ENCODE results near the gene AK8.

Gene AK8

GRCh38 chr9:132754236-132754635, 123.8 kb downstream of the AK8 start:
- H2AFZ ChIP-seq (ENCODE audit: low read depth, low read length, severe bottlenecking) = no peak overlapping the region
- H3K4me2 ChIP-seq (ENCODE audit: low read depth, low read length, poor library complexity, severe bottlenecking) = no peak overlapping the region
- H4K20me1 ChIP-seq (ENCODE audit: low read depth, low read length) = no peaks in the 10 kb centered on the region
- no peaks in the 10 kb centered on the region for H3K9me3 ChIP-seq (ENCODE audit: insufficient read depth, low read length)
- H3F3A ChIP-seq (ENCODE audit: insufficient read depth) = no peaks in the 10 kb centered on the region
- no peak overlapping the region for H3K4me3 ChIP-seq (ENCODE audit: insufficient read depth, low read length, poor library complexity, severe bottlenecking)
- H3K9ac ChIP-seq (ENCODE audit: low read length) = no peak overlapping the region
- no peak overlapping the region for H3K27ac ChIP-seq (ENCODE audit: low read depth, low read length)
- TF ChIP-seq CTCF (IDR thresholded peaks at IDR 0.05; ENCODE audit: insufficient read depth, low read length, poor library complexity, severe bottlenecking) = no peak
- no peak for TF ChIP-seq EZH2phosphoT487 (conservative IDR thresholded peaks at IDR 0.05; ENCODE audit: low read length)
- H3K36me3 ChIP-seq (ENCODE audit: low read length) = no peaks in the 10 kb centered on the region
- no peaks in the 10 kb centered on the region for H3K79me2 ChIP-seq (ENCODE audit: insufficient read depth, low read length)
- no peaks in the 10 kb centered on the region for H3K9me2 ChIP-seq (replicated peaks; ENCODE audit: insufficient read depth, low read length)
- no peaks in the 10 kb centered on the region for H3K27me3 ChIP-seq (ENCODE audit: low read length)

- H3F3A ChIP-seq (ENCODE audit: insufficient read depth) = no peaks in the 10 kb centered on the region
Measured at GRCh38 chr9:132753593-132753880, 124.5 kb downstream of the AK8 start.

GRCh38 chr9:132752877-132753592, 125.0 kb downstream of the AK8 start:
- Histone ChIP-seq H3K4me3 (ENCODE audit: insufficient read depth, low read length, poor library complexity, severe bottlenecking) (no peak overlapping the region), H3K9me3 (ENCODE audit: insufficient read depth, low read length) (no peaks in the 10 kb centered on the region), H3K27ac (ENCODE audit: low read depth, low read length) (no peak overlapping the region), H3K36me3 (ENCODE audit: low read length) (no peaks in the 10 kb centered on the region), H3K4me2 (ENCODE audit: low read depth, low read length, poor library complexity, severe bottlenecking) (no peak overlapping the region), H2AFZ (ENCODE audit: low read depth, low read length, severe bottlenecking) (no peak overlapping the region), H3K9me2 (replicated peaks; ENCODE audit: insufficient read depth, low read length) (no peaks in the 10 kb centered on the region), H3F3A (ENCODE audit: insufficient read depth) (no peaks in the 10 kb centered on the region), H3K9ac (ENCODE audit: low read length) (no peak overlapping the region), H3K27me3 (ENCODE audit: low read length) (no peaks in the 10 kb centered on the region), H3K79me2 (ENCODE audit: insufficient read depth, low read length) (no peaks in the 10 kb centered on the region), H4K20me1 (ENCODE audit: low read depth, low read length) (no peaks in the 10 kb centered on the region)
- TF ChIP-seq CTCF (IDR thresholded peaks at IDR 0.05; ENCODE audit: insufficient read depth, low read length, poor library complexity, severe bottlenecking) (no peak), EZH2phosphoT487 (conservative IDR thresholded peaks at IDR 0.05; ENCODE audit: low read length) (no peak)

More at GRCh38 chr9:132753593-132753880, 124.5 kb downstream of the AK8 start:
- H3K27me3 ChIP-seq (ENCODE audit: low read length) = no peaks in the 10 kb centered on the region
- no peaks in the 10 kb centered on the region for H3K9me3 ChIP-seq (ENCODE audit: insufficient read depth, low read length)
- TF ChIP-seq CTCF (IDR thresholded peaks at IDR 0.05; ENCODE audit: insufficient read depth, low read length, poor library complexity, severe bottlenecking) (no peak), EZH2phosphoT487 (conservative IDR thresholded peaks at IDR 0.05; ENCODE audit: low read length) (no peak)
- no peak overlapping the region for H3K4me2 ChIP-seq (ENCODE audit: low read depth, low read length, poor library complexity, severe bottlenecking)
- no peaks in the 10 kb centered on the region for H3K79me2 ChIP-seq (ENCODE audit: insufficient read depth, low read length)
- H2AFZ ChIP-seq (ENCODE audit: low read depth, low read length, severe bottlenecking) = no peak overlapping the region
- no peaks in the 10 kb centered on the region for H3K9me2 ChIP-seq (replicated peaks; ENCODE audit: insufficient read depth, low read length)
- H3K27ac ChIP-seq (ENCODE audit: low read depth, low read length) = no peak overlapping the region
- no peaks in the 10 kb centered on the region for H4K20me1 ChIP-seq (ENCODE audit: low read depth, low read length)
- no peaks in the 10 kb centered on the region for H3K36me3 ChIP-seq (ENCODE audit: low read length)
- no peak overlapping the region for H3K9ac ChIP-seq (ENCODE audit: low read length)
- H3K4me3 ChIP-seq (ENCODE audit: insufficient read depth, low read length, poor library complexity, severe bottlenecking) = no peak overlapping the region
